Measurements from ENCODE around the gene RAB11FIP3. TPM values are rescaled to one million over a fixed set of nuclear protein-coding genes. Genes with fewer than 3 reads are reported as not detected.
A peak's percentile ranks its signal among the peaks of the same experiment; 100 is the strongest.

RAB11FIP3 gene
- total and polyA plus RNA-seq, 9 of the 15 experiments (the other 6 are each of a cell fraction or from before 2014, with no cell fraction given), result 0.46 to 13.1 (median 4.3) TPM

DNA sequence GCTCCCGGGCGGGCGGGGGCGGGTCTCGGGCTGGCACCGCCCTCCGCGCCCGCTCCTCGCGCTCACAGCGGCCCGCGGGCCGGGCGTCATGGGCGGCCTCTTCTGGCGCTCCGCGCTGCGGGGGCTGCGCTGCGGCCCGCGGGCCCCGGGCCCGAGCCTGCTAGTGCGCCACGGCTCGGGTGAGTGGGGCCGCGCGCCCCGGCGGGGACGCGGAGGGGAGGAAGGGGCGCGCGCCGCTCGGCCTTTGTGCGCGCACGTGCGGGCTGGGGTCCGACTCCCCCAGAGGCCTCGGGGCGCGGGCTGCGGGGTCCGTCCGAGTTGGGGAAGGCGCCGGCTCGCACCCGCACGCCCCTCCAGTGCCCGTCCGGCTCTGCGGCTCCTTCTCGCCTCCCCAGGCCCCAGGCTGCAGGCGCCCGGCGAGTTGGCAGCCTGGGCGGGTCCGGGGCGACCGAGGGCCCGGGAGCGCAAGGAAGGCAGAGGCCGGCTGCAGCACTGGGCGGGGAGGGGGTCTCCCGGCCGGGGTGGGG is 28.3 kb upstream of the RAB11FIP3 start, which contains the start of gene NME4:
Gene NME4, plus strand, starts transcription at position 65 of the 527 bp plus-strand sequence. Its CDS starts 24 bp downstream, at position 89.
- H3K9me3 ChIP-seq (replicated peaks; ENCODE audit: control insufficient read depth, insufficient read depth, low read depth, low read length), result no peaks in the 10 kb centered on the region
- peak within 1 kb of the TSS; percentile 70 for H3K4me3 ChIP-seq
- DNase-seq (ENCODE audit: extremely low read depth in 1 of 4, low spot score in 3 of 4), result peak; percentile 75 to 81 (median 80)
- H3K27me3 ChIP-seq (ENCODE audit: control insufficient read depth in 2 of 2, insufficient read depth in 2 of 2, low read length in 2 of 2), result no peaks in the 10 kb centered on the region
- POLR2A ChIA-PET, result interaction anchor here (0.6 to 1.5 kb wide), 8 partner anchors 9 to 279 kb away, joined by 3 to 5 read pairs (median 3); partner anchors contain the start of genes CAPN15 and RHBDL1
- intact Hi-C loops (cut with micrococcal nuclease) (loop anchor here (5.0 to 10.0 kb wide), 3 partner anchors 88 to 285 kb away; partner anchors contain the start of genes JMJD8, RHOT2 and STUB1), in situ Hi-C loops (cut with MboI) (loop anchor here (10.0 kb wide), 1 partner anchor 278 kb away; the partner anchor contains the start of gene RHBDL1)
- H3K36me3 ChIP-seq (ENCODE audit: control insufficient read depth, insufficient read depth, low read length), result peaks cover 24% of the 10 kb centered on the region
- H3K27ac ChIP-seq (ENCODE audit: extremely low read depth, low read depth, low read length), result peak within 1 kb of the TSS; percentile 95
- peaks cover 29 to 61% of the 10 kb centered on the region in 2 experiments for H3K4me1 ChIP-seq (replicated peaks in 1 of 2; ENCODE audit: control insufficient read depth in 2 of 2, insufficient read depth in 2 of 2, low read length in 2 of 2)
- peak within 1 kb of the TSS; percentile 76 to 97 for H3K9ac ChIP-seq (ENCODE audit: insufficient read depth in 1 of 2, low read depth in 2 of 2, low read length in 2 of 2)
- no TSS peak for BruUV-seq (replicated peaks)
- no peaks in the 10 kb centered on the region for H4K20me1 ChIP-seq (replicated peaks; ENCODE audit: control insufficient read depth, insufficient read depth, low read length)
- peak within 1 kb of the TSS; percentile 90 for H3K4me2 ChIP-seq (ENCODE audit: insufficient read depth, low read length)
- H3K79me2 ChIP-seq (ENCODE audit: control insufficient read depth, insufficient read depth, low read length), result peaks cover 56% of the 10 kb centered on the region
- no peaks in the 10 kb centered on the region for H3K9me1 ChIP-seq (ENCODE audit: control insufficient read depth, insufficient read depth, low read length)
- ATAC-seq, result peak; percentile 12; the same call in 2 of the 3 replicates
- FAIRE-seq, result no peak
- H2AFZ ChIP-seq (ENCODE audit: low read depth, low read length), result peak within 1 kb of the TSS; percentile 90
- CTCF ChIA-PET (ENCODE audit: low intra/inter-chr PET ratio), result no interaction called here
- WGBS (ENCODE audit: insufficient coverage, low coverage, missing lambda C conversion rate), result 0% methylated on average over 29 of the region's 75 CpGs
- TF ChIP-seq CHD1 (IDR thresholded peaks at IDR 0.05; ENCODE audit: low read length) (peak; percentile 67), ZNF644 (tag; IDR thresholded peaks at IDR 0.05; ENCODE audit: low read depth) (no peak), ZNF121 (CRISPR knock-in tag; conservative IDR thresholded peaks at IDR 0.05) (no peak), GATAD2B (IDR thresholded peaks at IDR 0.05; ENCODE audit: borderline replicate concordance) (peak; percentile 79), PURB (CRISPR knock-in tag; IDR thresholded peaks at IDR 0.05; ENCODE audit: low read depth) (no peak), XRCC4 (IDR thresholded peaks at IDR 0.05; ENCODE audit: extremely low read depth, insufficient read depth, insufficient read length) (no peak), CCNT2 (IDR thresholded peaks at IDR 0.05; ENCODE audit: borderline replicate concordance, extremely low read depth, insufficient read length, low read depth, low read length) (peak; percentile 80), SMARCA4 (IDR thresholded peaks at IDR 0.05) (no peak), ZNF79 (CRISPR knock-in tag; IDR thresholded peaks at IDR 0.05; ENCODE audit: low read depth) (no peak), ZNF766 (CRISPR knock-in tag; conservative IDR thresholded peaks at IDR 0.05) (0 out of 2 replicates have a peak, but pooled peaks have one; percentile 11), HNRNPL (IDR thresholded peaks at IDR 0.05; ENCODE audit: low read depth, low read length) (peak; percentile 76; the same call in 1 of the 2 replicates)
- TF ChIP-seq, protein P1, sequence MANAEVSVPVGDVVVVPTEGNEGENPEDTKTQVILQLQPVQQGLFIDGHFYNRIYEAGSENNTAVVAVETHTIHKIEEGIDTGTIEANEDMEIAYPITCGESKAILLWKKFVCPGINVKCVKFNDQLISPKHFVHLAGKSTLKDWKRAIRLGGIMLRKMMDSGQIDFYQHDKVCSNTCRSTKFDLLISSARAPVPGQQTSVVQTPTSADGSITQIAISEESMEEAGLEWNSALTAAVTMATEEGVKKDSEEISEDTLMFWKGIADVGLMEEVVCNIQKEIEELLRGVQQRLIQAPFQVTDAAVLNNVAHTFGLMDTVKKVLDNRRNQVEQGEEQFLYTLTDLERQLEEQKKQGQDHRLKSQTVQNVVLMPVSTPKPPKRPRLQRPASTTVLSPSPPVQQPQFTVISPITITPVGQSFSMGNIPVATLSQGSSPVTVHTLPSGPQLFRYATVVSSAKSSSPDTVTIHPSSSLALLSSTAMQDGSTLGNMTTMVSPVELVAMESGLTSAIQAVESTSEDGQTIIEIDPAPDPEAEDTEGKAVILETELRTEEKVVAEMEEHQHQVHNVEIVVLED (CRISPR knock-in tag; IDR thresholded peaks at IDR 0.05), result peak; percentile 64; the same call in 1 of the 2 replicates
- TF ChIP-seq, protein P2, sequence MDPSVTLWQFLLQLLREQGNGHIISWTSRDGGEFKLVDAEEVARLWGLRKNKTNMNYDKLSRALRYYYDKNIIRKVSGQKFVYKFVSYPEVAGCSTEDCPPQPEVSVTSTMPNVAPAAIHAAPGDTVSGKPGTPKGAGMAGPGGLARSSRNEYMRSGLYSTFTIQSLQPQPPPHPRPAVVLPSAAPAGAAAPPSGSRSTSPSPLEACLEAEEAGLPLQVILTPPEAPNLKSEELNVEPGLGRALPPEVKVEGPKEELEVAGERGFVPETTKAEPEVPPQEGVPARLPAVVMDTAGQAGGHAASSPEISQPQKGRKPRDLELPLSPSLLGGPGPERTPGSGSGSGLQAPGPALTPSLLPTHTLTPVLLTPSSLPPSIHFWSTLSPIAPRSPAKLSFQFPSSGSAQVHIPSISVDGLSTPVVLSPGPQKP (CRISPR knock-in tag; IDR thresholded peaks at IDR 0.05), result no peak
- TF ChIP-seq, protein P3, sequence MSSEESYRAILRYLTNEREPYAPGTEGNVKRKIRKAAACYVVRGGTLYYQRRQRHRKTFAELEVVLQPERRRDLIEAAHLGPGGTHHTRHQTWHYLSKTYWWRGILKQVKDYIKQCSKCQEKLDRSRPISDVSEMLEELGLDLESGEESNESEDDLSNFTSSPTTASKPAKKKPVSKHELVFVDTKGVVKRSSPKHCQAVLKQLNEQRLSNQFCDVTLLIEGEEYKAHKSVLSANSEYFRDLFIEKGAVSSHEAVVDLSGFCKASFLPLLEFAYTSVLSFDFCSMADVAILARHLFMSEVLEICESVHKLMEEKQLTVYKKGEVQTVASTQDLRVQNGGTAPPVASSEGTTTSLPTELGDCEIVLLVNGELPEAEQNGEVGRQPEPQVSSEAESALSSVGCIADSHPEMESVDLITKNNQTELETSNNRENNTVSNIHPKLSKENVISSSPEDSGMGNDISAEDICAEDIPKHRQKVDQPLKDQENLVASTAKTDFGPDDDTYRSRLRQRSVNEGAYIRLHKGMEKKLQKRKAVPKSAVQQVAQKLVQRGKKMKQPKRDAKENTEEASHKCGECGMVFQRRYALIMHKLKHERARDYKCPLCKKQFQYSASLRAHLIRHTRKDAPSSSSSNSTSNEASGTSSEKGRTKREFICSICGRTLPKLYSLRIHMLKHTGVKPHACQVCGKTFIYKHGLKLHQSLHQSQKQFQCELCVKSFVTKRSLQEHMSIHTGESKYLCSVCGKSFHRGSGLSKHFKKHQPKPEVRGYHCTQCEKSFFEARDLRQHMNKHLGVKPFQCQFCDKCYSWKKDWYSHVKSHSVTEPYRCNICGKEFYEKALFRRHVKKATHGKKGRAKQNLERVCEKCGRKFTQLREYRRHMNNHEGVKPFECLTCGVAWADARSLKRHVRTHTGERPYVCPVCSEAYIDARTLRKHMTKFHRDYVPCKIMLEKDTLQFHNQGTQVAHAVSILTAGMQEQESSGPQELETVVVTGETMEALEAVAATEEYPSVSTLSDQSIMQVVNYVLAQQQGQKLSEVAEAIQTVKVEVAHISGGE (CRISPR knock-in tag; IDR thresholded peaks at IDR 0.05), result 0 out of 6 replicates have a peak, but pooled peaks of 1 of the 3 experiments have one; percentile 19

Measured in K562 (cell line).